Measurements from ENCODE around the gene ALK. TPM values are rescaled to one million over a fixed set of nuclear protein-coding genes. Genes with fewer than 3 reads are reported as not detected.

ALK gene
- total RNA-seq, 4 donors from 2014 or later: 0.19 TPM; not detected in 3

DNA sequence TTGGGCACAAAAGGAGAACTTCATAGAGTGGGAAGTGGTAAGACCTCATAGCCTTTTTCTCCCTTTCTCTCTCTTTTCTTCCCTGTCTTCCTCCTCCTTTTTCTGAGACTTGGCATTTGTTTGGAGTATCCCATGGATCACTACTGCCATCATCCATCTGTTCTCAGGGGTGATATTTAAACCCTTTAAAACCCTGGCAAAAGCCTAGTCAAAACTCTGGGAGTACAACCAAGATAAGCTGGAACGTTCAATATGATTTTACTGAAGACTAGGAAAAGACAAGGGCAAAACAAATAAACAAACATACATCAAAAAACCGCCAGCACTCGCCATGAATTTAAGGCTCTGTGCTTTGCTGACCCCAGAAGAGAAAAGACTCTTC, 552.7 kb downstream of the ALK start:
- intact Hi-C loops (cut with DNase I): no loop called here
- peaks cover 0 to 37% (median 0%) of the 10 kb centered on the region in 4 donors for H3K27me3 ChIP-seq
- no peak for DNase-seq
- WGBS, 2 donors: 40 to 59% methylated on average over 3 of the region's 3 CpGs
- no peak overlapping the region for H3K4me3 ChIP-seq
- TF ChIP-seq POLR2A (IDR thresholded peaks at IDR 0.05): no peak
- TF ChIP-seq, protein P1, sequence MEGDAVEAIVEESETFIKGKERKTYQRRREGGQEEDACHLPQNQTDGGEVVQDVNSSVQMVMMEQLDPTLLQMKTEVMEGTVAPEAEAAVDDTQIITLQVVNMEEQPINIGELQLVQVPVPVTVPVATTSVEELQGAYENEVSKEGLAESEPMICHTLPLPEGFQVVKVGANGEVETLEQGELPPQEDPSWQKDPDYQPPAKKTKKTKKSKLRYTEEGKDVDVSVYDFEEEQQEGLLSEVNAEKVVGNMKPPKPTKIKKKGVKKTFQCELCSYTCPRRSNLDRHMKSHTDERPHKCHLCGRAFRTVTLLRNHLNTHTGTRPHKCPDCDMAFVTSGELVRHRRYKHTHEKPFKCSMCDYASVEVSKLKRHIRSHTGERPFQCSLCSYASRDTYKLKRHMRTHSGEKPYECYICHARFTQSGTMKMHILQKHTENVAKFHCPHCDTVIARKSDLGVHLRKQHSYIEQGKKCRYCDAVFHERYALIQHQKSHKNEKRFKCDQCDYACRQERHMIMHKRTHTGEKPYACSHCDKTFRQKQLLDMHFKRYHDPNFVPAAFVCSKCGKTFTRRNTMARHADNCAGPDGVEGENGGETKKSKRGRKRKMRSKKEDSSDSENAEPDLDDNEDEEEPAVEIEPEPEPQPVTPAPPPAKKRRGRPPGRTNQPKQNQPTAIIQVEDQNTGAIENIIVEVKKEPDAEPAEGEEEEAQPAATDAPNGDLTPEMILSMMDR (IDR thresholded peaks at IDR 0.05): no peak
- H3K4me1 ChIP-seq: no peaks in the 10 kb centered on the region
- no peaks in the 10 kb centered on the region for H3K36me3 ChIP-seq
- no peaks in the 10 kb centered on the region for H3K9me3 ChIP-seq
- no peak overlapping the region for H3K27ac ChIP-seq

DNA sequence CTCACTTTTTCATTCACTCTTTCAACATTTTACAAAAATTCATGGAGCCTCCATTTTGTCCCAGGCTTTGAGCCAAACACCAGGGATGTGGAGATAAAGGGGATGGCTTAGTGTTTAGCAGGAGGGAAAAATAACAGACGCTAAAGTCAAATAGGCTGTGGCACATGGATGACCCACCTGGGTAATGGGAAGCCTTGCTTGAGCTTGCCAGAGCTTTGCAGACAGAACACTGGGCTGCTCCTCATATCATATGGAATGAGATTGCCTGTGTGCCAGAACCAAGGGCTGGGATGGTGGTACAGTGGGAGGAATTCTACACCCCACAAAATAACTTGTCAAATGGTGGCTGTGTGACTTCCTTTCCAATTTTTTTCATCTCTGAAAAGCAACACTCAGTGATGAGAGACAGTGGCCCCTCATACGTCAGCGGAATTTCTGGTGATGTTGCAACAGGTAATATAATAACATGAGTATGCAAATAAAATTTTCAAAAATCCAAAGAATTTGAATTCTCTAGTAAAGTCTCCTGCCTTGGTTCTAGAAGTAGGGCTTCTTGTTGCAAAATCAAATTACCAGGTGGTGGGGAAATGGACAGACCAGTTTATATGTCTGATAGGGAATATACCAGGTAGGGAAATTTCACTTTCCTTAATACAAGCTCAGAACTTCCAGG, 553.3 kb downstream of the ALK start:
- no peaks in the 10 kb centered on the region for H3K4me1 ChIP-seq
- H3K27me3 ChIP-seq: peaks cover 0 to 37% (median 0%) of the 10 kb centered on the region in 4 donors
- no peak overlapping the region for H3K27ac ChIP-seq
- TF ChIP-seq, protein P1 (IDR thresholded peaks at IDR 0.05): no peak
- TF ChIP-seq POLR2A (IDR thresholded peaks at IDR 0.05): no peak
- no peaks in the 10 kb centered on the region for H3K9me3 ChIP-seq
- WGBS, 2 donors: 63 to 78% methylated on average over 3 of the region's 3 CpGs
- no peak for DNase-seq
- no peaks in the 10 kb centered on the region for H3K36me3 ChIP-seq
- H3K4me3 ChIP-seq: no peak overlapping the region
- intact Hi-C loops (cut with DNase I): no loop called here

DNA sequence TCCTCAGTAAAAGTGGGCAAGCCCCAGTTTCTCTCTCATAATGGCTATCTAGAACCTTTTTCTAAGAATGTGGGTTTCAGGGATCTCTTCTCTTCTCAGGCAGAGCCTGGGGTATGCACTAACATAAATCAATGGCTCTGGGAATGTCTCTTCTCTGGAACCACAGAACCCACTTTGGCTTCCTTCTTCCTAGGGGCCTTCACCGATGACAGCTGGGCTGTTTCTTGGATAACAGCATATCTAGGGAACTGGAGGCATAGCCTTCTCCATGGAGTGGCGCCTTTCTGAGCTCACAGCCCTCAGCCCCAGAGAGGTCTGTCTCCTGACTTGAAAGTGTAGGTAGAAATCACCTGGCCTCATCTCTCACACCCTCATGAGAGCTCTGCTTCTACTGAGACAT, 558.3 kb downstream of the ALK start:
- intact Hi-C loops (cut with DNase I): no loop called here
- Histone ChIP-seq H3K4me3 (no peak overlapping the region), H3K27me3 (peaks cover 0 to 11% (median 0%) of the 10 kb centered on the region in 4 donors), H3K27ac (no peak overlapping the region), H3K4me1 (no peaks in the 10 kb centered on the region), H3K9me3 (no peaks in the 10 kb centered on the region), H3K36me3 (no peaks in the 10 kb centered on the region)
- WGBS, 2 donors: 50 to 67% methylated on average over 1 of the region's 2 CpGs
- DNase-seq: no peak
- TF ChIP-seq, protein P1 (IDR thresholded peaks at IDR 0.05): no peak
- no peak for TF ChIP-seq POLR2A (IDR thresholded peaks at IDR 0.05)

DNA sequence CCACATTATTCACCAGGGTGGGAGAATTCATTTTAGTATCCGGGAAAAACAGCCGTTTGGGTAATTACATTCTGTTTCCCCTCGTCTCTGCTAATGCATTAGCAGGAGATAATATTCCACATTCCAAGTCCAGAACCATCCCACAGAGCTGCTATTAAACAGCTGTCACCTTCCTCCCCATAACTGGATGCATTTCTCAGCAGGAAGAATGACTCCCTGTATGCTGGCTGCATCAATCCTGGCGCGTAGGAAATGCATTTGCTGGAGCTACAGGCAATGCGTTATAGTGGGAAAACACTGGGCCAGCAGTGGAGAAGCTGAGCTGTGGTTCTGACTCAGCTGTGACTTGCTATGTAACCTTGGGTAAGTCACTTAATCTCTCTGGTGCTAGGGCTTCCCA, 560.2 kb downstream of the ALK start:
- Histone ChIP-seq H3K4me3 (no peak overlapping the region), H3K27ac (no peak overlapping the region), H3K36me3 (no peaks in the 10 kb centered on the region), H3K4me1 (no peaks in the 10 kb centered on the region), H3K9me3 (no peaks in the 10 kb centered on the region), H3K27me3 (peaks cover 0 to 8% (median 0%) of the 10 kb centered on the region in 4 donors)
- no peak for DNase-seq
- TF ChIP-seq POLR2A (IDR thresholded peaks at IDR 0.05): no peak
- TF ChIP-seq, protein P1 (IDR thresholded peaks at IDR 0.05): no peak
- WGBS, 2 donors: 58 to 91% methylated on average over 3 to 6 of the region's 6 CpGs
- intact Hi-C loops (cut with DNase I): no loop called here

DNA sequence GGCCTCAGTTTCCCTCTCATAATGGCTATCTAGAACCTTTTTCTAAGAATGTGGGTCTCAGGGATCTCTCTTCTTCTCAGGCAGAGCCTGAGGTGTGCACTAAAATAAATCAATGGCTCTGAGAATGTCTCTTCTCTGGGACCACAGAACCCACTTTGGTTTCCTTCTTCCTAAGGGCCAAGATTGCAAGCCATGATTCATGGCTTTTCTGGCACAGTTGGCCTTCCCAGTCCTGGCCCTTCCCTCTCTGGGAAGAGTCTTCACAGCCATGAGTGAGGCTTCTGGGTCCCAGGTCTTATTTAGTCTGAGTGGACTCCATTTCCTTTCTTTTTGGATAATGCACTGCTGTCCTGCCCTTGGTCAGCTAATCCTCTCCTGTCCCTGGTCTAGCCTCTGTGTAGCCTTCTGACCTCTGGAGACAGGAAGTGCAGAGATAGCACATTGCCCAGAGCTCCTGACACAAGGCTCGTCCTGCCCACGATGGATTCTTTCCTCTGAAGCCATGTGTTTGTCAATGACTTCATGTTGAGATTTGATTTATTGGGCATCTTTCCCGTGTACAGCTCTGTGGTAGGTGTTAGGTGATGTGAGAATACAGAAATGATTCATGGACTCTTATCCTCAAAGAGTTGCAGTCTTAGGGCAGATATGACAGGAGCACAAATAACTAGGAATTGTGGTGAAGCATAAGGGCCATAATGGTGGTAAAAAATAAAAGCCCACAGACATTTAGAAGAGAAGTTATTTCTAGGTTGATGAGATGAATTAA, 561.2 kb downstream of the ALK start:
- no peak for TF ChIP-seq POLR2A (IDR thresholded peaks at IDR 0.05)
- TF ChIP-seq, protein P1 (IDR thresholded peaks at IDR 0.05): no peak
- Histone ChIP-seq H3K36me3 (no peaks in the 10 kb centered on the region), H3K4me1 (no peaks in the 10 kb centered on the region), H3K27ac (no peak overlapping the region), H3K4me3 (no peak overlapping the region), H3K9me3 (no peaks in the 10 kb centered on the region), H3K27me3 (peaks cover 0 to 8% (median 0%) of the 10 kb centered on the region in 4 donors)
- no peak for DNase-seq
- intact Hi-C loops (cut with DNase I): no loop called here
- 12 to 17% methylated on average over 3 of the region's 3 CpGs for WGBS, 2 donors
